Colonic mucosa (tissue), 4 donors: ENCODE measurements around the gene ATL1. TPM values are rescaled to one million over a fixed set of nuclear protein-coding genes. Genes with fewer than 3 reads are reported as not detected.

ENCODE experiments used
- DNase-seq: peaks from one replicate; pipeline ENCODE4 v3.0.0-alpha.2; 2020
- H3K27ac ChIP-seq: fragments of 200-600 bp; one replicate; pipeline ENCODE4 v1.8.0; 2021
- H3K27me3 ChIP-seq: fragments of 200-600 bp; one replicate; pipeline ENCODE4 v1.8.0; 2021
- H3K36me3 ChIP-seq: fragments of 200-600 bp; one replicate; pipeline ENCODE4 v1.8.0; 2021
- H3K4me1 ChIP-seq: fragments of 200-600 bp; one replicate; pipeline ENCODE4 v1.8.0; 2021; ENCODE audit warnings: mild to moderate bottlenecking
- H3K4me3 ChIP-seq: fragments of 200-600 bp; one replicate; pipeline ENCODE4 v1.8.0; 2021
- H3K9ac ChIP-seq, 2 donors: one replicate each; pipeline ENCODE4 v1.7.0; 2013; ENCODE audit warnings: control low read depth in 2 of 2, low read depth in 2 of 2, low read length in 2 of 2
- H3K9me3 ChIP-seq: fragments of 200-600 bp; one replicate; pipeline ENCODE4 v1.8.0; 2021
- intact Hi-C: fragments of 100-400 bp; cut with DNase I; formaldehyde crosslinking; loops from one replicate; pipeline ENCODE4 v1.14.1; 2022
- total RNA-seq, 2 donors: library from RNA; stranded (reverse); fragmentation: NEBNext Ultra II Directional in 1 of 2; extraction: Animal tissue kit (Norgen Biotek cat#: 25700) in 1 of 2; gene quantifications; one replicate each; pipeline ENCODE4 v1.2.1, GENCODE V29; 2021
- TF ChIP-seq, protein P1 (sequence below): fragments of 200-600 bp; IDR thresholded peaks from one replicate; pipeline ENCODE4 v1.8.0; 2022; ENCODE audit warnings: antibody characterized with exemption, mild to moderate bottlenecking
- donor health status: healthy.
- donor health status: DM: no; HTN: no; CAD: no.
- donor health status: DM: no; HTN: no; CAD: no.

ATL1 gene
- total RNA-seq, 2 donors from 2014 or later, result 4.3 to 11.9 TPM

DNA sequence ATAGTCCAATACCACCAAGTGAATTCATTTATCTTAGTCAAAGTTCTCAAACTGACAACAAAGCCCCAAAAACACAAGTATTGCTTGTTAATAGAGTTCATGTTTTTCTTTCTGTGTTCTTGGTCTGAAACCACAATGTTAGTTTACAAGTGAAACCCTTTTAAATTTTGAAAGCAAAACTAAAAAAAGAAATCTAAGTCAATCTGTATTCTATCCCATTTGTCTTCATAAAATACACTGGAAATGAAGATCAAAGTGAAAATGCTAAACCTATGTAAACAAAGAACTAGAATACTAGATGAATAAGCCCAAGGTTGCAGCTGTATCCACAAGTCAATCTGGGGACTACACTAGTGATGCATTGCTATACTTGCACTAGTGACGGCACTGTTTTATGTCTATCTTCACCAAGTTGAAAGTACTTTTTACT lies 38.0 kb upstream of the ATL1 start:
- Histone ChIP-seq H3K27me3 (no peaks in the 10 kb centered on the region), H3K9ac (no peak overlapping the region), H3K4me1 (no peaks in the 10 kb centered on the region), H3K4me3 (no peak overlapping the region), H3K36me3 (no peaks in the 10 kb centered on the region), H3K9me3 (no peaks in the 10 kb centered on the region), H3K27ac (peak overlapping the region; percentile 42)
- TF ChIP-seq, protein P1, sequence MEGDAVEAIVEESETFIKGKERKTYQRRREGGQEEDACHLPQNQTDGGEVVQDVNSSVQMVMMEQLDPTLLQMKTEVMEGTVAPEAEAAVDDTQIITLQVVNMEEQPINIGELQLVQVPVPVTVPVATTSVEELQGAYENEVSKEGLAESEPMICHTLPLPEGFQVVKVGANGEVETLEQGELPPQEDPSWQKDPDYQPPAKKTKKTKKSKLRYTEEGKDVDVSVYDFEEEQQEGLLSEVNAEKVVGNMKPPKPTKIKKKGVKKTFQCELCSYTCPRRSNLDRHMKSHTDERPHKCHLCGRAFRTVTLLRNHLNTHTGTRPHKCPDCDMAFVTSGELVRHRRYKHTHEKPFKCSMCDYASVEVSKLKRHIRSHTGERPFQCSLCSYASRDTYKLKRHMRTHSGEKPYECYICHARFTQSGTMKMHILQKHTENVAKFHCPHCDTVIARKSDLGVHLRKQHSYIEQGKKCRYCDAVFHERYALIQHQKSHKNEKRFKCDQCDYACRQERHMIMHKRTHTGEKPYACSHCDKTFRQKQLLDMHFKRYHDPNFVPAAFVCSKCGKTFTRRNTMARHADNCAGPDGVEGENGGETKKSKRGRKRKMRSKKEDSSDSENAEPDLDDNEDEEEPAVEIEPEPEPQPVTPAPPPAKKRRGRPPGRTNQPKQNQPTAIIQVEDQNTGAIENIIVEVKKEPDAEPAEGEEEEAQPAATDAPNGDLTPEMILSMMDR, result no peak
- DNase-seq, result no peak
- intact Hi-C loops, result no loop called here

DNA sequence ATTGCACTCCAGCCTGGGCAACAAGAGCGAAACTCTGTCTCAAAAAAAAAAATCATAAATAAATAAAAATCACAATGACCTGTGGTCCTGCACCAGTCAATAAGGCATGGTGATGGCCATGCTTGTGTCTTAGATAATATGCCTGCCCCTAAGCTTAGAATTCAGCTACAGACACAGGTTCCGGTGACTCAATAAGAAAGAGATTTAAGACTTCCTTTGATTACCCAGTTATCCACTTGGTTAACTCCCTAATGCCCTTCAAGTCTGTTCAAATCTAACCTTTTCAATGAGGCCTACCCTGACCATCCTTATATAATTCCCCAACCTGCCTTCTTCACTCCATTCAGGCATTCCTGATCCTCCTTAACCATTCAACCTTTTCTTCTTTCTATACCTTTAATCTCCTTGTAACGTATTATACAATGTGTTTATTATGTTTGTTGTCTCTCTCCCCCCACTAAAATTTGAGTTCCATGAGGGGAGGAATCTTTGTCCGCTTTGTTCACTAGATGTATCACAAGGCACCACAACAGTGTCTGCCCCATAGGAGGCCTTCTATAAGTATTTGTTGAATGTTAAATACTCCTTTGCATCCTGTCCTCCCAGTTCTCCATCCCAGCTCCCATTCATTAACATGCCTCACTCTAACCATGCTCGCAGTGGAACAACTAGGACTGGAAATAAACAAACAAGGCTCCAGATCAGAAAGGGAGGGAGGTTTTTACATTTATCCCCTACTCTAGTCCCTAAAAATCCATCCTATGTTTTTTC lies 36.5 kb upstream of the ATL1 start:
- TF ChIP-seq, protein P1, result no peak
- Histone ChIP-seq H3K4me3 (no peak overlapping the region), H3K27me3 (no peaks in the 10 kb centered on the region), H3K4me1 (no peaks in the 10 kb centered on the region), H3K36me3 (no peaks in the 10 kb centered on the region), H3K27ac (no peak overlapping the region), H3K9me3 (no peaks in the 10 kb centered on the region), H3K9ac (no peak overlapping the region)
- intact Hi-C loops, result no loop called here
- no peak for DNase-seq

DNA sequence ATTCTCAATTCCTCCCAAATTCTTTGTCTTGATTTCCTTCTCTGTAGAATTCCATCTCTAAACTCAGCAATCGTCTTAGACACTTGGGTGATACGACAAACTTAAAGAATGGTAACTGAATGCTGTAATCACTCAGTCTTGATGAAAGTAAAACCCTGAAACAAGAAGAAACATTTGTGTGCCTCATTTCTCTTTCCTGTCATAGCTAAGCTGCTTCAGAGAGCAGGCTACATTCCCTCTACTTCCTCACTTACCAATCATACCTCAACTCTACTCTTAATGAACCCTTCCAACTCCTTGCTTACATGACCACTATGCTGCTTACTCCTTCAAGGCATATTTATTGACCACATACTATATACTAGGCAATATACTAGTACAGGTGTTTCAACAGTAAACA lies 35.9 kb upstream of the ATL1 start:
- DNase-seq, result no peak
- Histone ChIP-seq H3K27ac (no peak overlapping the region), H3K4me1 (no peaks in the 10 kb centered on the region), H3K36me3 (no peaks in the 10 kb centered on the region), H3K27me3 (no peaks in the 10 kb centered on the region), H3K4me3 (no peak overlapping the region), H3K9ac (no peak overlapping the region), H3K9me3 (no peaks in the 10 kb centered on the region)
- intact Hi-C loops, result no loop called here
- TF ChIP-seq, protein P1, result no peak

DNA sequence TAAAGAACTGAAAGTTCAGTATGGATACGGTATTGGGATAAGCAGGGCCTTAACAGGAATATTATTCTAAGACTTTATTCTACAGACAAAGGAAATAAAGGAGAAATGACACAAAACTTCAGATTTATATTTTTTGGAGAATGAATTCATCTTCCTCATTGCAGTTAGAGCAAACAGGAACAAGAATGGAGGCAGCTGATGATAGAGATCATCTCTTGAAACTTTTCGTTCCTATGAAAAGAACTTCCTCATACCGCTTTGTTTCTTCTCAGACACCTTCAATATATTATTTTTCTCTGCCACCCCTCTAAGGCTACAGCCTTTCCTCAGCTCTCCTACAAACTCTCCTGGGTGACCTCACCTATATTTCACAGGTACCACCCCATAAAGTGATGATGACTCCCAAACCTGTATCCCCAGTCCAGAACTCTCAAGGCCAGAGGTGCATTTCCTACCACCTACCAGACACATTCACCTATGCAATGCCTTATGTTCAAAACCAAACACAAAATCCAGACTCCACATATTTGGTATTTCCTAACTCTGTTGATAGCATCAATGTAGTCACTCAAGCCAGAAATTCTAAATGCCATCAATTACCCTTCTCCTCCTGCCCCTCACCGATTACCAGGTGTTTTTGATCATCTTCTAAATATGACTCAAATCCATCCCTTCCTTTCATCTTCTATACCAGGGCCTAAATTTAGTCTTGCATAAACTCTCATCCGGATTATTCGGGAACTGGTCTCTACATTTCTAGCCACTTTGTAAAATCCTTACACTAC lies 35.0 kb upstream of the ATL1 start:
- no peak for DNase-seq
- no peaks in the 10 kb centered on the region for H3K9me3 ChIP-seq
- intact Hi-C loops, result no loop called here
- H3K4me1 ChIP-seq, result no peaks in the 10 kb centered on the region
- no peak overlapping the region for H3K27ac ChIP-seq
- TF ChIP-seq, protein P1, result no peak
- H3K36me3 ChIP-seq, result no peaks in the 10 kb centered on the region
- no peaks in the 10 kb centered on the region for H3K27me3 ChIP-seq
- no peak overlapping the region for H3K9ac ChIP-seq
- H3K4me3 ChIP-seq, result no peak overlapping the region

DNA sequence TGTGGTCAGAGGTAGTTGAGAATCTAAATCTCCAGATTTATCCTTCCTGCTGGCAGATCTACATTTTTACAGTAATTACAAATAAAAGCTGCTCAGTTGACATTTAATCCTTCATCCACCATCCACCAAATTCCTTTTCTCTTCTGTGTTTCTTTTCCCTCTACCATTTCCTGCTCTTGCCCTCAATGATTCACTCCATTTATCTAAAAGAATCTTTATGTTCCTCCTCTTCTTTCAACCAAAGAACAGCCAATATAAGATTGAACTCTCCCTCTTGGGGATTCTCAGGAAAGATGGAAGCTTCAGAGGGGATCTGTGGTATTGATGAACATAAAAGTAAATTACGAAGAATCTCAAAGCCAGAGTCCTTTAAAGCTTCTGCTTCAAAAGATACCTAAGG lies 31.9 kb upstream of the ATL1 start:
- Histone ChIP-seq H3K4me3 (no peak overlapping the region), H3K36me3 (no peaks in the 10 kb centered on the region), H3K4me1 (no peaks in the 10 kb centered on the region), H3K9ac (no peak overlapping the region), H3K9me3 (no peaks in the 10 kb centered on the region), H3K27me3 (no peaks in the 10 kb centered on the region), H3K27ac (no peak overlapping the region)
- TF ChIP-seq, protein P1, result no peak
- intact Hi-C loops, result no loop called here
- DNase-seq, result no peak
